ENCODE data around the gene ANP32B.

- TF ChIP-seq CTCF (conservative IDR thresholded peaks at IDR 0.05; ENCODE audit: low read length) (peak; percentile 60), EZH2phosphoT487 (IDR thresholded peaks at IDR 0.05; ENCODE audit: borderline replicate concordance, low read depth, low read length) (no peak)
These were observed 55.8 kb downstream of the ANP32B start for GRCh38 chr9:98038958-98039357.

Measured in OCI-LY7 (cell line).